SHP77 treated with DMSO at 0.1 percent for 48 hours (cell line): ENCODE results near the gene GUCY1B1.

ENCODE experiments used
- DNase-seq: peaks from one replicate; lab custom pipeline; 2025; lab: John Stamatoyannopoulos, UW

The GUCY1B1 gene

DNA sequence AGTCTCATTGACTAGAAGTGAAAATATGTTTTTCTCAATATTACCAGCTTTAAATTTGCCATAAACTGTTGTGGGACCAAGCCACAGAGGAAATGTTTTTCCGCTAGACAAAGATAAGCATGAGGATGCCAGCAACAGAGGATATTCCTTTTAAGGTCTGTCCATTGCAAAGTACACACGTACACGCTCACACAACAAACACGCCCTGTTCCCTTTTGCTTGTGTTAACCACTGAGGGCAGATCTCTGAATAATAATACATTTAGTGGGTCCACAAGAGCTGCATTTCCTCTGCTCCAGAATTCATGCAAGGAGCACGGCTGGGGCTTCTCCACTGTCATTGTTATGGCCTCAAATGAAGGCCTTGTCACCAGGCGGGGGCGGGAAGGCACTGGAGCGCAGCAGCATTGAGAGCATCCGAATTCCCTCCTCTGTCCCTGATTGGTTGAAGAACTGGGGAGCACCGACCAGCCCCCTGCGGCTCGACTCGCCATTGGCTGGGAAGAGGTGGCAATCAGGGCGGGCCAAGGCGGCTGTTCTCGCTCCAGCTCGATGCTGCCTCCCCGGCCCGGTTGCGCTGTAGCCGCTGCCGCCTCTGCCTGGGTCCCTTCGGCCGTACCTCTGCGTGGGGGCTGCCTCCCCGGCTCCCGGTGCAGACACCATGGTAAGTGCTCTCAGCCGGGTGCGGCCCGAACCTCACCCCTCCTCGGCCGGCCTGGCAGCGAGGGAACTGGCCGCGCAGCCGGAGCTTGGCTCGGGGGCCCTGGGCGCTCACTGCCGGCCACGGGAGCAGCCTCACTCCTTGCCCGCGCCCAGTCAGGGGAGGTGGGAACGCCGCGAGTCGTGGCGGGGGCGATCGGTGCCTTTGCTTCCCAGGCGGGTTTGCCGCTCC is at the start of gene GUCY1B1:
Gene GUCY1B1, plus strand, starts transcription at position 541 of the 891 bp plus-strand sequence. Its CDS starts 120 bp downstream, at position 661.
- no peak for DNase-seq

DNA sequence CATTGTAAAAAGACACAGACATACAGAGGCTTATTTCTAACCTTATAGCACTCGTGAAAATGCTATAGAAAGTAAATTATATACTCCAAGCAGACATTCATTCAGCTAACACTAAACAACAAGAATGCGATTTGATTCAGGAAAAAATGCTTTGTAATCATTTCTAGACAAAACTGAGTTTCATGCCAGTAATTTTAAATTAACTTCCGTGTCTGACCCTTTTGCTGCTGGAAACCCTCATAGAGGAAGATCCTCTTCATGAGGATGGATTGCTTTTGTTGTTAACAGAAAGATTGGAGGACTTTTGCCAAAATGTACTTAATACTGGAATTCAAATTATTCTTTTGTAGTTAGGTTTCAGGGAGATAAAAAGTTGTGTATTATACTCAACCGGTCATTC is 48.9 kb upstream of the GUCY1B1 start:
- DNase-seq: no peak

DNA sequence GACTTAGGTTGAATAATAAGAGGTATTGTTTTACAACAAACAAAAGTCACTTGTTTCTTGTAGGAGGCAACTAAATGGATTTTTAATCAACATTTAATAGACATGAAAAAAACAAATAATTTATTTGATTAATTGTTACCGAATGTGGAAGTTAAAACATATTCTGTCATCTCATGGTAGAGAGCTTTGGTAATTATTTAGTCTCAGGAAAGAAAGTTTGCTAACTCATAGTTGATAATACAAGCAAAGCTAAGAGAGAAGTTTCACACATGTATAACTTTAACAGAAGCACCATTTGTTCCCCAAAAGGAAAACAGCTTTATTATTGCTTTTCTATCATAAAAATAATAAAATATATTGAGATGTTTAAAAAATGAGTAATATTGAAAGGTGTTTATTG is 47.3 kb upstream of the GUCY1B1 start:
- DNase-seq: no peak

DNA sequence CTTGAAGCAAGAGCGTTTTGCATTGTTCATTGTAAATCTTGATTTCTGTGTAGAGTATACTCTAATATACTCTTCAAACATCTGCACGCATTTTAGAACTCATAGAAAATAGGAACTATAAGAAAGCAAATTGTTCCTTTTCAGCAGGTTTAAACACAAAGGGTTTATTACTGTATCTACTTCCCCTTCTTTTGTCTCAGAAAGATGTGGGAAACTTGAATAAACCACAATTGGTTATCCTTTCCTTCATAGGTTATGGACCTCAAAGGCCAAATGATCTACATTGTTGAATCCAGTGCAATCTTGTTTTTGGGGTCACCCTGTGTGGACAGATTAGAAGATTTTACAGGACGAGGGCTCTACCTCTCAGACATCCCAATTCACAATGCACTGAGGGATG is 46.0 kb upstream of the GUCY1B1 start:
- no peak for DNase-seq

DNA sequence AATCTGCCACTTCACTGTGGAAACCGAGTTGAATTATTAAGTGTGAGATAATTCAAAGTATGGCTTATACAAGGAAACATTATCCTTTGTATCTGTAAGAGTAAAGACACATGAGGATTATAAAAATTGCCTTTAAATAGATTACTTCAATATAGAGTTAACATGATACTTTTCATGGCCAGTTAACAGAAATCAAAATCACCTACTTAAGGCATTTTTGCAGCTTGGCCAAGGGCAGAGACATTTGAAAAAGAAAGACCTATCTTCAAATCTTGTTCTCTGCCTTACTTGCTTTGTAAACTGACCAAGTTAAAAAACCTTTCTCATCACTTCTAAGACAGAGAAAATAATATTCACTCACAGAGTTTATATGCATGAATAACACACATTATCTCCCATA is 44.9 kb upstream of the GUCY1B1 start:
- no peak for DNase-seq

DNA sequence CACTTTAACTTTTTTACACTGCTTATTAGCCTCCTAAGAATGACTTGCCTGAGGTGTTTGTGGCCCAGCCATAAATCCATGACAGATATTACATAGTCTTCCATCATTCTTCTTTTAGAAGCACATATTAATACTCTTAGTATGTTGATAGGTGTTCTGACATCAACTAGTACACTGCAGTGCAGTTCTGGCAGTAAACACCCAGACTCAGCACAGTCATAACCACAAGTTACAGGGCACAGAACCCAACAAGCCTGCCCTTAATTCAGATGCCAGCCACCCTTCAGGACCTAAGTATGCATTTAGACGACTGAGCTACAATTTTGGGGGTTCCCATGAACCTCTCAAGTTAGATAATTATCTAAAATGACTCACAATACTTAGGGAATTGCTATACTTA is 36.5 kb upstream of the GUCY1B1 start:
- no peak for DNase-seq

DNA sequence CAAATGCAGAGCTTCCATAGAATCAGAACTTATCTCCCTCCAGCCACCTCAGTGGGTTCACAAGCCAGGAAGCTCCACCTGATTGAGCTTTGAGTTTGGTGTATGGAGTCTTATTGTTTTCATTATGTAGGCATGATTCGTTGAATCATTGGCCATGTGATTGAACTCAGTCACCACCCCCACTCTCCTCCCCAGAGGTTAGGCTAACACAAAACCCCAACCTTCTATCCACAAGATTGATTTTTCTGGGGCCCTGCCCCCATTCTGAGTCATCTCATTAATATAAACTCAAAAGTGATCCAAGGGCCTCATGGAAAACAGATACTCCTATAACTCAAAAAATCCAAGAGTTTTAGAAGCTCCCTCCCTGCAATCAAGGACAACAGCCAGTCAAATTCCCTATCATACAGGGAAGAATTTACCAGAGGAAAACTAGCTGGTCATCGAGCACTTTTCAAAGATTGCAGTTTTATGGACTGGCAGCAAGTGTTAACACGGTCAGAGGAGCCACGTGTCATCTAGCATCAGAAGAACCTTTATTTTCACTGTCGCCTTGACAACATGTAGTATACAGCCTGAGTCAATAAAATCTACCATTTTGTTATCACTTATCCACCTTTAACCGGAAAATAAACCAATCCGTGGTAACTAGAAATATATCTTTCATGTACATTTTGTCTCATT is 35.9 kb upstream of the GUCY1B1 start:
- DNase-seq: no peak

DNA sequence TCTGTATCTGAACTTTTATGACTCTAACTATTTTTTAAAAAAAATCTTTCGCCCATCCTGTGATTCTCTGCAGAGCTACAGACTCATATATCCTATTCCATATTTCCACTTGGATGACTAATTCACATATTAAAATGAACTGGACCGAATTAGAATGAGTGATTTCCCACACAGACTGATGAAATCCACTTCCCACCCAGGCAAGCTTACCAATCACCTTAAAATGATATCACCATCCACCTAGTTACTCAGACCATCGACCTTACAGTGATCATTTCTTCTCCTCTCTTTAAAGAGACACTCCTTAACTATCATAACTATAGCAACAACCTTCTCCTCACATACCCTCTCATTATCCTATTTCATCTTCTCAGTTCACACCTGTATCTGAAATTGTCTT is 34.1 kb upstream of the GUCY1B1 start:
- DNase-seq: no peak

DNA sequence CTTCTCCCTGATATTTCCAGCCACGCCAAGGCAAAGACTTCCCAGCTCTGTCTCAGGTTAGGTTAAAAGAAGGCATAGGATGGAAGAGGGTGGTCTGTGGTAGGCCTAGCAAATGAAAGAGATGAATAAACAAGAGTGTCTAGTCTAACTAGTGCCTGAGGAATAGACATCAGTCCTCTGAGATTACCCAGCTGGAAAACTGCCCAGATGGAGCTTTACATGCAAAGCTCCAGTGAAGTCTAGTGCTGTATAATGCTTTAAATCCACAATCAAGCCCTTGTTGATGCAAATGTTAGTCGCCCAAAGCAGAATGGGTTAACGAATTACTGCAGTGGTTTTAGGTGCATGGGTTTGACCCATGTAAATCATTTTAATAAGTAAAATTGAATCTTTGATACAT is 24.8 kb upstream of the GUCY1B1 start:
- no peak for DNase-seq

DNA sequence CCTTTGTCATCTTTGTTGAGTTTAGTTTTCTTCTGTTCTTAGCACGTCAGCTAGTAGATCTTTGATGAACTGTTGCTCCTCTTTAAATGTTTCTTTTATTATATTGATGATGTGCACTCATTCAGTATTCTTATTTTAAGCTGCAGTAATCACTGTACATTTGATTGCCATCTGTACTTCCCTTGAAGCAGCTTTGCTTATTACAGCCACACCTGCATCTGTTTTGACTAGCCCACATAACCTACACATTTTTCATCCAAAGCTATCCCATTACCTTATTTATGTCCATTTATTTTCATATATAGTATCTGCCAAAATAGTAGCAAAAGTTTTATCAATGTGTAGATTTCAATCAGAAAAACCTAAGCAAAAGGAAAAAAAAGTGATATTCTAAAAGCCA is 23.9 kb upstream of the GUCY1B1 start:
- no peak for DNase-seq

DNA sequence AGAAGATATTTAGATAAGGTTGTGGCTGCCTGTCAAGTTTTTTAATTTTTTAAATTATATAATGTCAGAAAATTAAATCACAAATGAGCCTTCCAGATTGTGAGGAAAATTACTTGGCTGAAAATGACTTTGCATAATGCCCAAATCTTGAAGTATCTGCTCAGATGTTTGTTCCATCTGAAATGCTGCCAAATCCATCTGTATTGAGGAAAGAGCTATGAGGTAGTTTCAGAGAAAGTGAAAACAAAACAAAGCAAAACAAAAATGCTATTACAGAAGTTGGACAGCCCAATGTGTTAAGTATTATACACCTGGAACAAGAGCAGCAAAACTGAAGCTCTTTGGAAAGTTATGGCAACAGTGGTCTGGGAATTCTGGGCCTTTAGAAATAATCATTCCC is 23.3 kb upstream of the GUCY1B1 start:
- no peak for DNase-seq

DNA sequence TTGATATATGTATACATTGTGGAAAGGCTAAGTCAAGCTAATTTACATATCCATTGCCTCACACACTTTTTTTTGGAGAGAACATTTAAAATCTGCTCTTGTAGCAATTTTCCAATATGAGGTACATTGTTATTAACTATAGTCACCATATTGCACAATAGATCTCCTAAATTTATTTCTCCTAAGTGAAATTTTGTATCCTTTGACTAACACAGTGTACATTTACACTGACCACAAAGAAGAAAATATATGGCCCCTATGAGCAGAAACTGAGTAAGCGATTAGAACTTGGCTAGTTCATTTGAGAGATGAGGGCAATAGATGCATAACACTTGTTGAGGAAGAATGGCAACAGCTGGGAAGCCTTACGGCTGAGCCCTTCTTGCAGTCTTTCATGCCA is 20.3 kb upstream of the GUCY1B1 start:
- no peak for DNase-seq

DNA sequence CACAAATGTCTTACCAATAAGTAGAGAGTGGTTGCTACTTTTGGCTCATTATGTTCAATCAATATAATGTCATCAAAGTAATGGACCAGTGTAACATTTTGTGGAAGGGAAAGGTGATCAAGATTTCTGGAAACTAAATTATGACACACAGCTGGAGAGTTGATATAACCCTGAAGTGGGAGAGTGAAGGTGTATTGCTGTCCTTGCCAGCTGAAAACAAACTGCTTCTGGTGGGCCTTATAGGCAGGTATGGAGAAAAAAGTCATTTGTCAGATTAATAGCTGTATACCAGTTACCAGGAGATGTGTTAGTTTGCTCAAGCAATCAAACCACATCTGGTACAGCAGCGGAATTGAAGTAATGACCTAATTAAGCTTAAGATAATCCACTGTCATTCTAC is 17.3 kb upstream of the GUCY1B1 start:
- no peak for DNase-seq

DNA sequence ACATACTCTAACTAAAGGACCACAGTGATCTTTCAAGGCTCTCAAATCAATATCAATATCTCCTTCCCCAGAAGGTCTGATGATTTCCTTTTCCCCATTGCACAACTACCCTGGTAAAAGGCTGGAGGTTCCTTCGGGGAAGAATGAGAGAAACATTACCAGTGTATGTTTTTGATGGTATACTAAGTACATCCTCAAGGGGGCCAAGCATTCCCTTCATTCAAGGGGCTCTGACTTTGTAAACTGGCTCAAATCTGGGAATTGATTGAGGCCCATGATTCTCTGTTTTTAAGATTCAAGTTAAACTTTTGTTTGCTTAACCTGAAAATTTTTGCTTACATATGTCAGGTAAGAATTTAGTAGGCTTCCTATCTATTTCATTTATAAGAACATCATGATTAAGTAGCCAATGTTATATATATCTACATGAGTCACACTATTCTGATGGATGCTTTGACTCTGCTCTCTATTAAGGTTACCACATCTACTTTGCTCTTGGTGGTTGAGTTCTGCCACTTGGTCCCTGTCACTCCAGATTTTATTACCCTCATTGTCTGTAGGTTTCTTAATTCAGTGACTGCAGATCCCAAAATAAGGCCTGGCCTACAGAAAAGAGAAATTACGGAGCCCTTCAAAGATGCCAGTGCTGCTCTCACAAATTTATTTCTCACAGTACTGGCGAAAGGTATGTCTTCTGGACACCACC is 16.4 kb upstream of the GUCY1B1 start:
- DNase-seq: no peak

DNA sequence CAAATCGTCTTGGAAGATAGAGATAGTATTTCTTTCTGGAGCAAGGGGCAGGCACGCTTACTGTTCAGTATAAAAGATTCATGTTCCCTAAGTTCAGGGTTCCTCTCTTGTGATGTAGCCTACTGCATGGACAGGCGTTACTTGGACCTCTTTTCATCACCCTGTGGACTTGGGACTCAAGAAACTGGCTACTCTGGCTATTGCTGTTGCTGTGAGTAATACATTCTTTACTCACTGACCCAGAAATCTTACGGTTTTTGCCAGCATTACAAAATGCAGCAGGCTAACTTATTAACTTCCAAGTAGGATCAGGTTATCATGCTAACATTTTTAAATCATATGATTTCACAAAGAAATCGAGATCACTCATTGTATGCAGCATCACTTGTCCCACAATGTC is 12.8 kb upstream of the GUCY1B1 start:
- no peak for DNase-seq

DNA sequence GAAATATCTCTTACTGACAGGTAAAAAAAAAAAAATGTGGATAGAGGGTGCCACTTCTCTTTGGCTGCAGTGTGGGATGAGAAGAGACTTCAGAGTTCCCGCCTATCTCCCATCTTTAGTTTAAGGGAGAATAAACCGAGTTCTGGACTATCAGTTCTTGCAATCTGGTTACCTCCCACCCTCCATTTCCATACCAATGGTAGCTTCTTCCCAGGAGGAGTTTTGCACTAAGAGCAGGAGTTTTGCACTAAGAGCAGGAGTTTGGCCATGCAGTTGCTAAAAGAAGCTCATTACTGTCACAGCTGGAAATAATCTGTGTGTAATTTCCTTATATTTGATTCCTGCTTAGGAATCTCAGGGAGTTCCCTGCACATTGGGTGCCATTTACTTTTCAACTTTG is 10.8 kb upstream of the GUCY1B1 start:
- no peak for DNase-seq

DNA sequence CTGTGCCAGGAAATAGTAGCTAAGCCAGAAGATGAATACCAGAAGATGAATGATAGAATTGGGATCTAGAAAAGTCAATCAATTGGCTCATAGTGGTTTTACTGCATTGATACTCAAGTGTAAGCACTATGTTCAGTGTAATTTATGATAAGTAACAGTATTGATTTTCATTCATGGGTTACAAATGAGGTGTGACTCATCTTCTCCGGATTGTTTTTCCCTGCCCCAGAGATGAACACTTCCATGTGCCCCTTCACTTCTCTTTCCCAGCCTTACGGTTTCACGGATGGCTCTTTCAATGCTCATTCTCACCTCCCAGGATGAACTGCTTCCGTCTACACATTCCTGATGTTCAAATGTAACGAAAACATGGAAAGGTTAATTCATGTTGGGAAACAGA is 9.8 kb upstream of the GUCY1B1 start:
- no peak for DNase-seq

DNA sequence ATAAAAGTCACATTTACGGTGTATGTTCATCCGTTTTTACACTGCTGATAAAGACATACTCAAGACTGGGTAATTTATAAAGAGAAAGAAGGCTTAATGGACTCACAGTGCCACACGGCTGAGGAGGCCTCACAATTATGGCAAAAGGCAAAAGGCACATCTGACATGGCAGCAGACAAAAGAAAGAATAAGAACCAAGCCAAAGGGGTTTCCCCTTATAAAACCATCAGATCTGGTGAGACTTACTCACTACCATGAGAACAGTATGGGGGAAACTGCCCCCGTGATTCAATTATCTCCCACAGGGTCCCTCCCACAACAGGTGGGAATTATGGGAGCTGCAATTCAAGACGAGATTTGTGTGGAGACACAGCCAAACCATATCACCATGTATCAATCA is 7.3 kb upstream of the GUCY1B1 start:
- DNase-seq: no peak

DNA sequence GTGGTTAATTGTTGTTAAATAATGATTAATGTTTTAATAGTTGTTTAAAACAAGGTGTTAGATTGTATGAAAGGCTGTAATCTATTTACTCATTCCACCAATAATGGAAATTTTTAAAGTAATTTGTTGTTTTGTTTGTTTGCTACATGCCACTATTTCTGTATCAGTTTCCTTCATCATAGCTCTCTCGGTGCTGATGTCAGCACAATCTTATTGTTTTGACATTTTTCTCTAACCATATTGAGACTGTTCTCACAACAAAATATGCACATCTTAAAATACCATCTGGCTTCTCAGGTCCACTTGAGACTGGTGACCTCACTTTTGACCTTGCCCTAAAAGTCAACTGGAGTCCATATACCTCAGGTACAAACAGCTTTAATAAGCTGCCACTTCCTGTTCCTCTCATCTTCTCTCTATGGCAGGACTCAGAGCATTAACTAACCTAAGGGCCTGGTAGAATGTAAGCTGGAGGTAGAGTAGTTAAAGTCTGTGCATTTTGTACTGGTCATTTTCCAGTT is 1.0 kb upstream of the GUCY1B1 start:
- DNase-seq: no peak

DNA sequence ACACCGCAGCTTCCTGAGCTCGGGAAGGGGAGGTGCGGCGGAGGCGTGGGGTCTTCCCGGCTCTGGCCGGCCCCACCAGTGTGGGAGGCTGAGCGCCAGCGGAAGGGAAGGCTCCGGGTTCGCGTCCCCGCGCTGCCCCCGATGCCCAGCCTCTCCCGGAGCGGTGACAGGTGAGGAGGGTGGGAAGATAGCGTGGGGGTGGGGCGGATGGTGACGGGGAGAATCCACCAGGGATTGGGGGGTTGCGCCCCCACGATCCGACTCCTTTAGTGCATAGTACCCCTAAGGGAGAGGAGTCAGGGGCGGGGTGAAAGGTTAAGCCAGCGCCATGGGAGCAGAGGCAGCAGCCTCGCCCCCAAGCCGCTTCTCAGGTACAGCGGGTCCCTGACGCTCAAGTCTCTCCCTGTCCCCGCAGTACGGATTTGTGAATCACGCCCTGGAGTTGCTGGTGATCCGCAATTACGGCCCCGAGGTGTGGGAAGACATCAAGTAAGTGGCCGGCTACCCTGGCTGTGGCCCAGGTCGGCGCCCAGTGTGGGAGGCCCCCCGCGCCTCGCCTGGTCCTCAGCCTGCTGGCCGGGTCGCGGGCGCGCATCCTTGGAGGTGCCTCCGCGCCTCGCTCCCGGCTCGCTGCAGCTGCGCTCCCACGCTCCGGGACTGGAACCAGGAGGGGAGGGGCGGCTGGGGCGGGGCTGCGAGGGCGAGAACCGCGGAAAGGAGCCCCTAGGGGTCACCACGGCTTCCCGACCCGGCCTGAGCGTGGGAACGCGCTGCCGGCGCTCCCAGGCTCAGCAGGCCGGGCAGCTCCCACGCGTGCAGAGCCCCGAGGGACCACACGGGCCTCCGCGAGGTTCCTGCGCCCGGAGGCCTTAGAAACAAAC is 791 bp downstream of the GUCY1B1 start:
- DNase-seq: no peak

DNA sequence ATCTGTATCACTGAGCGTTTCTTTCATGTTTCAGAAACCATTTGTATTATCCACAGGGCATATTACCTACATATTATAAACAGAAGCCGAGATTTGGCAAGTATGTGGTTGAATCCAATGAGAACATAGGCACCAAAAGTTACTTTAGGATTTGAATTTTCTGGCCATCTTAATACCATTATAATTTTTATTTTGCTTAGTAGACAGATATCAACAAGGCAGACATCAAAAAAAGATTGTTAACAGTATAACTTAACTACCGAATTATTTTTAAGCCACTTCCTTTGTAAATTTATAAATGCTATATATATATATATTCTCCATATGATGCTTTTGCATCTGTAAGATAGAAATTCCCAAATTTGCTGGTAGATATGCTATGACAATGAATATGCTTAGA is 2.2 kb downstream of the GUCY1B1 start:
- no peak for DNase-seq

DNA sequence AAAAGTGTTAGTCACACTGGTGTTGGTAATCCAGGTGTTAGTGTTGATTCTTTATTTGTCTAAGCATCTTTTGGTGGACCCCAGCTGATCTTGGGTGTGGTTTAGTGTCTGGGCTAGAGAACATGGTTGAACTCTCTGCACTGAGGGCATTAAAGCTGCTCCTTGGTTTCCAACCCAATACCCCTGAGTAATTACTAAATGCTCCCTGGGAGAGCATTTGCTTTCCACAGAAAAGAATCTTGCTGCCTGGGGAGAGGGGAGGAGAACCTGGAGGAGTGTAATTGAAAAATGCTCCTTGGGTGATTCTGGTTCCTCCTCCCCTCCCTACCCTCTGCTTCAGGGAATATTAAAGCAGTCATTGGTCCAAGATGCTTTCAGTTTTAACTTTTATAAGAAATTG is 3.1 kb downstream of the GUCY1B1 start:
- no peak for DNase-seq
